GM23338 (cell line): ENCODE results near the gene SLC9A9. TPM values are rescaled to one million over a fixed set of nuclear protein-coding genes. Genes with fewer than 3 reads are reported as not detected.

Experiments used
- ATAC-seq: fragments of 200-7000 bp; cut with Tn5 transposase; 3 replicates; pipeline ENCODE4 v1.9.1; 2020
- DNase-seq: peaks from one replicate; pipeline ENCODE4 v3.0.0-alpha.2; 2015; ENCODE audit warnings: low spot score
- H2AFZ ChIP-seq: fragments of 200-600 bp; sonication (generic); 2 replicates; pipeline ENCODE4 v1.8.0; 2016; ENCODE audit warnings: antibody characterized with exemption, mild to moderate bottlenecking, moderate library complexity
- H3F3A ChIP-seq: fragments of 200-600 bp; sonication (generic); replicated peaks from 2 replicates; pipeline ENCODE4 v1.8.0; 2017; ENCODE audit warnings: antibody characterized with exemption, mixed run types, low read depth
- H3K27ac ChIP-seq: fragments of 200-600 bp; sonication (generic); 2 replicates; pipeline ENCODE4 v1.6.1; 2016; ENCODE audit warnings: low read depth
- H3K27me3 ChIP-seq: fragments of 200-600 bp; sonication (generic); 2 replicates; pipeline ENCODE4 v1.8.0; 2016; ENCODE audit warnings: mild to moderate bottlenecking, mixed run types, moderate library complexity; ENCODE audit not compliant: insufficient read depth
- H3K36me3 ChIP-seq: fragments of 200-600 bp; sonication (generic); 2 replicates; pipeline ENCODE4 v1.8.0; 2016; ENCODE audit warnings: mild to moderate bottlenecking; ENCODE audit not compliant: insufficient read depth
- H3K4me1 ChIP-seq: fragments of 200-600 bp; sonication (generic); 2 replicates; pipeline ENCODE4 v1.8.0; 2016; ENCODE audit warnings: mild to moderate bottlenecking, moderate library complexity; ENCODE audit not compliant: insufficient read depth
- H3K4me2 ChIP-seq: fragments of 200-600 bp; sonication (generic); 2 replicates; pipeline ENCODE4 v1.7.1; 2017; ENCODE audit warnings: mixed run types
- H3K4me3 ChIP-seq: fragments of 200-600 bp; sonication (generic); 2 replicates; pipeline ENCODE4 v1.6.1; 2016; ENCODE audit warnings: mixed run types
- H3K79me2 ChIP-seq: fragments of 200-600 bp; sonication (generic); replicated peaks from 2 replicates; pipeline ENCODE4 v1.8.0; 2017; ENCODE audit warnings: mild to moderate bottlenecking; ENCODE audit not compliant: insufficient read depth
- H3K9me2 ChIP-seq: fragments of 200-600 bp; sonication (generic); 2 replicates; pipeline ENCODE4 v1.8.0; 2017; ENCODE audit not compliant: insufficient read depth
- H4K20me1 ChIP-seq: fragments of 200-600 bp; sonication (generic); replicated peaks from 2 replicates; pipeline ENCODE4 v1.8.0; 2017; ENCODE audit warnings: mild to moderate bottlenecking; ENCODE audit not compliant: insufficient read depth
- H3K27ac Mint-ChIP-seq: 2 replicates; pipeline ENCODE4 v1.8.0; 2020; ENCODE audit warnings: inconsistent platforms, mild to moderate bottlenecking, moderate library complexity, mixed read lengths
- H3K27me3 Mint-ChIP-seq: 3 replicates; pipeline ENCODE4 v1.8.0; 2022; ENCODE audit warnings: low read depth, mild to moderate bottlenecking, moderate library complexity, mixed read lengths, inconsistent platforms; ENCODE audit not compliant: insufficient read depth, poor library complexity
- H3K36me3 Mint-ChIP-seq: 3 replicates; pipeline ENCODE4 v1.8.0; 2021; ENCODE audit warnings: low read depth, mild to moderate bottlenecking, inconsistent platforms, moderate library complexity, mixed read lengths
- H3K4me1 Mint-ChIP-seq: 3 replicates; pipeline ENCODE4 v1.8.0; 2020; ENCODE audit warnings: mild to moderate bottlenecking, inconsistent platforms, mixed read lengths
- H3K4me3 Mint-ChIP-seq: 3 replicates; pipeline ENCODE4 v1.8.0; 2021; ENCODE audit warnings: moderate library complexity, mild to moderate bottlenecking, inconsistent platforms, mixed read lengths
- H3K9me3 Mint-ChIP-seq: 3 replicates; pipeline ENCODE4 v1.8.0; 2020; ENCODE audit warnings: moderate library complexity, mild to moderate bottlenecking, inconsistent platforms, mixed read lengths
- CREB1 ChIP-seq: fragments of 250-450 bp; sonication (Bioruptor Pico); IDR thresholded peaks from 2 replicates; pipeline ENCODE4 v1.5.0; 2020; ENCODE audit warnings: low read depth, mild to moderate bottlenecking, moderate library complexity
- EZH2phosphoT487 ChIP-seq: fragments of 200-600 bp; sonication (generic); IDR thresholded peaks from one replicate; pipeline ENCODE4 v1.8.1; 2018; ENCODE audit warnings: antibody characterized with exemption; ENCODE audit not compliant: unreplicated experiment
- POLR2AphosphoS5 ChIP-seq: IDR thresholded peaks from 2 replicates; pipeline ENCODE4 v1.6.1; 2016; ENCODE audit warnings: antibody characterized with exemption, low read depth
- STAT1 ChIP-seq: IDR thresholded peaks from one replicate; pipeline ENCODE4 v1.6.1; 2016; ENCODE audit warnings: antibody characterized with exemption; ENCODE audit not compliant: unreplicated experiment
- polyA plus RNA-seq: library from polyadenylated mRNA; unstranded; fragments of >200 nt; fragmentation: Nextera tagmentation; extraction: Ambion mirVana; gene quantifications from 2 replicates; pipeline ENCODE4 v1.2.1, GENCODE V29; 2016
- total RNA-seq: library from RNA; depleted of rRNA; stranded (reverse); fragments of >200 nt; shearing (Covaris generic); gene quantifications from 2 replicates; pipeline ENCODE4 v1.2.3, GENCODE V29; 2014; rRNA removed
- TF ChIP-seq, protein P1 (sequence below): fragments of 250-450 bp; sonication (Bioruptor Pico); IDR thresholded peaks from 2 replicates; pipeline ENCODE4 v1.5.0; 2020; ENCODE audit warnings: mild to moderate bottlenecking, moderate library complexity
- TF ChIP-seq, protein P2 (sequence below), 2 experiments: fragments of 200-600 bp in 1 of 2; sonication (generic) in 1 of 2; conservative IDR thresholded peaks; 2 replicates each; pipeline versions ENCODE4 v1.5.1 to v1.6.1; 2016 to 2017; ENCODE audit warnings: antibody characterized with exemption in 2 of 2, low read depth in 2 of 2, mild to moderate bottlenecking in 2 of 2, moderate library complexity in 1 of 2

SLC9A9 gene
- total and polyA plus RNA-seq, 2 experiments from 2014 or later = 1.3 to 1.6 TPM

DNA sequence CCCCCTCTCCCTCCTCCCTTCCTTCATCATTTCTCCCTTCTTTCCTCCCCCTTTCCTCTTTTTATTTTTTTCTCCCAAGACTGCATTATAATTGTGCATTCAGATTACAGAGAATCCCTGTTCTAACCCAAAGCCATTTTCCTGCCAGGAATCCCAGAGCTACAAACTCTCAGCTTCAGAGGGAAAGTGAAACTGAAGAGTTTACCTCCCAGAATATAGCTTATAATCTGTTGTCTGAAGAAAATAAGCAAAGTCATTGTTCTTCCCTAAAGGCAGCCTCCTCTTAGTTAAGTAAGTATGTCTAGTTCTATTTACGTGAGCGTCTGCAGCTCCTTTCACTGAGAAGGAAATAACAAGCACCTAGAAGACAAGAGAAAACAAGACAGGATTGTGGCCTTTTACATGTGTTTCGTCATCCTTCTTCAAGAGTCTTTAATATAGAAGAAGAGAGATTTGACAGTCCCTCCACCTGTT is 631.5 kb downstream of the SLC9A9 start:
- peaks cover 13% of the 10 kb centered on the region for H3K4me1 Mint-ChIP-seq
- Histone ChIP-seq H3K4me1 (peaks cover 13% of the 10 kb centered on the region), H3K4me2 (no peak overlapping the region), H3F3A (no peaks in the 10 kb centered on the region), H3K4me3 (no peak overlapping the region), H3K9me2 (no peaks in the 10 kb centered on the region), H3K27ac (no peak overlapping the region), H3K27me3 (no peaks in the 10 kb centered on the region), H4K20me1 (no peaks in the 10 kb centered on the region), H3K79me2 (no peaks in the 10 kb centered on the region), H2AFZ (peak overlapping the region; percentile 66; the same call in 1 of the 2 replicates), H3K36me3 (no peaks in the 10 kb centered on the region)
- peak overlapping the region; percentile 23; the same call in 1 of the 2 replicates for H3K27ac Mint-ChIP-seq
- no peaks in the 10 kb centered on the region for H3K9me3 Mint-ChIP-seq
- H3K36me3 Mint-ChIP-seq = no peaks in the 10 kb centered on the region
- H3K4me3 Mint-ChIP-seq = no peak overlapping the region
- peaks cover 2% of the 10 kb centered on the region for H3K27me3 Mint-ChIP-seq
- ATAC-seq (no peak), DNase-seq (no peak)
- TF ChIP-seq STAT1 (no peak), EZH2phosphoT487 (no peak), CREB1 (CRISPR knock-in tag) (no peak), POLR2AphosphoS5 (no peak)
- TF ChIP-seq, protein P1, sequence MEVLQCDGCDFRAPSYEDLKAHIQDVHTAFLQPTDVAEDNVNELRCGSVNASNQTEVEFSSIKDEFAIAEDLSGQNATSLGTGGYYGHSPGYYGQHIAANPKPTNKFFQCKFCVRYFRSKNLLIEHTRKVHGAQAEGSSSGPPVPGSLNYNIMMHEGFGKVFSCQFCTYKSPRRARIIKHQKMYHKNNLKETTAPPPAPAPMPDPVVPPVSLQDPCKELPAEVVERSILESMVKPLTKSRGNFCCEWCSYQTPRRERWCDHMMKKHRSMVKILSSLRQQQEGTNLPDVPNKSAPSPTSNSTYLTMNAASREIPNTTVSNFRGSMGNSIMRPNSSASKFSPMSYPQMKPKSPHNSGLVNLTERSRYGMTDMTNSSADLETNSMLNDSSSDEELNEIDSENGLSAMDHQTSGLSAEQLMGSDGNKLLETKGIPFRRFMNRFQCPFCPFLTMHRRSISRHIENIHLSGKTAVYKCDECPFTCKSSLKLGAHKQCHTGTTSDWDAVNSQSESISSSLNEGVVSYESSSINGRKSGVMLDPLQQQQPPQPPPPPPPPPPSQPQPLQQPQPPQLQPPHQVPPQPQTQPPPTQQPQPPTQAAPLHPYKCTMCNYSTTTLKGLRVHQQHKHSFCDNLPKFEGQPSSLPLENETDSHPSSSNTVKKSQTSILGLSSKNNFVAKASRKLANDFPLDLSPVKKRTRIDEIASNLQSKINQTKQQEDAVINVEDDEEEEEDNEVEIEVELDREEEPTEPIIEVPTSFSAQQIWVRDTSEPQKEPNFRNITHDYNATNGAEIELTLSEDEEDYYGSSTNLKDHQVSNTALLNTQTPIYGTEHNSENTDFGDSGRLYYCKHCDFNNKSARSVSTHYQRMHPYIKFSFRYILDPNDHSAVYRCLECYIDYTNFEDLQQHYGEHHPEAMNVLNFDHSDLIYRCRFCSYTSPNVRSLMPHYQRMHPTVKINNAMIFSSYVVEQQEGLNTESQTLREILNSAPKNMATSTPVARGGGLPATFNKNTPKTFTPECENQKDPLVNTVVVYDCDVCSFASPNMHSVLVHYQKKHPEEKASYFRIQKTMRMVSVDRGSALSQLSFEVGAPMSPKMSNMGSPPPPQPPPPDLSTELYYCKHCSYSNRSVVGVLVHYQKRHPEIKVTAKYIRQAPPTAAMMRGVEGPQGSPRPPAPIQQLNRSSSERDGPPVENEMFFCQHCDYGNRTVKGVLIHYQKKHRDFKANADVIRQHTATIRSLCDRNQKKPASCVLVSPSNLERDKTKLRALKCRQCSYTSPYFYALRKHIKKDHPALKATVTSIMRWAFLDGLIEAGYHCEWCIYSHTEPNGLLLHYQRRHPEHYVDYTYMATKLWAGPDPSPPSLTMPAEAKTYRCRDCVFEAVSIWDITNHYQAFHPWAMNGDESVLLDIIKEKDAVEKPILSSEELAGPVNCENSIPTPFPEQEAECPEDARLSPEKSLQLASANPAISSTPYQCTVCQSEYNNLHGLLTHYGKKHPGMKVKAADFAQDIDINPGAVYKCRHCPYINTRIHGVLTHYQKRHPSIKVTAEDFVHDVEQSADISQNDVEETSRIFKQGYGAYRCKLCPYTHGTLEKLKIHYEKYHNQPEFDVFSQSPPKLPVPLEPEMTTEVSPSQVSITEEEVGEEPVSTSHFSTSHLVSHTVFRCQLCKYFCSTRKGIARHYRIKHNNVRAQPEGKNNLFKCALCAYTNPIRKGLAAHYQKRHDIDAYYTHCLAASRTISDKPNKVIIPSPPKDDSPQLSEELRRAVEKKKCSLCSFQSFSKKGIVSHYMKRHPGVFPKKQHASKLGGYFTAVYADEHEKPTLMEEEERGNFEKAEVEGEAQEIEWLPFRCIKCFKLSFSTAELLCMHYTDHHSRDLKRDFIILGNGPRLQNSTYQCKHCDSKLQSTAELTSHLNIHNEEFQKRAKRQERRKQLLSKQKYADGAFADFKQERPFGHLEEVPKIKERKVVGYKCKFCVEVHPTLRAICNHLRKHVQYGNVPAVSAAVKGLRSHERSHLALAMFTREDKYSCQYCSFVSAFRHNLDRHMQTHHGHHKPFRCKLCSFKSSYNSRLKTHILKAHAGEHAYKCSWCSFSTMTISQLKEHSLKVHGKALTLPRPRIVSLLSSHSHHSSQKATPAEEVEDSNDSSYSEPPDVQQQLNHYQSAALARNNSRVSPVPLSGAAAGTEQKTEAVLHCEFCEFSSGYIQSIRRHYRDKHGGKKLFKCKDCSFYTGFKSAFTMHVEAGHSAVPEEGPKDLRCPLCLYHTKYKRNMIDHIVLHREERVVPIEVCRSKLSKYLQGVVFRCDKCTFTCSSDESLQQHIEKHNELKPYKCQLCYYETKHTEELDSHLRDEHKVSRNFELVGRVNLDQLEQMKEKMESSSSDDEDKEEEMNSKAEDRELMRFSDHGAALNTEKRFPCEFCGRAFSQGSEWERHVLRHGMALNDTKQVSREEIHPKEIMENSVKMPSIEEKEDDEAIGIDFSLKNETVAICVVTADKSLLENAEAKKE (CRISPR knock-in tag) = no peak
- TF ChIP-seq, protein P2, sequence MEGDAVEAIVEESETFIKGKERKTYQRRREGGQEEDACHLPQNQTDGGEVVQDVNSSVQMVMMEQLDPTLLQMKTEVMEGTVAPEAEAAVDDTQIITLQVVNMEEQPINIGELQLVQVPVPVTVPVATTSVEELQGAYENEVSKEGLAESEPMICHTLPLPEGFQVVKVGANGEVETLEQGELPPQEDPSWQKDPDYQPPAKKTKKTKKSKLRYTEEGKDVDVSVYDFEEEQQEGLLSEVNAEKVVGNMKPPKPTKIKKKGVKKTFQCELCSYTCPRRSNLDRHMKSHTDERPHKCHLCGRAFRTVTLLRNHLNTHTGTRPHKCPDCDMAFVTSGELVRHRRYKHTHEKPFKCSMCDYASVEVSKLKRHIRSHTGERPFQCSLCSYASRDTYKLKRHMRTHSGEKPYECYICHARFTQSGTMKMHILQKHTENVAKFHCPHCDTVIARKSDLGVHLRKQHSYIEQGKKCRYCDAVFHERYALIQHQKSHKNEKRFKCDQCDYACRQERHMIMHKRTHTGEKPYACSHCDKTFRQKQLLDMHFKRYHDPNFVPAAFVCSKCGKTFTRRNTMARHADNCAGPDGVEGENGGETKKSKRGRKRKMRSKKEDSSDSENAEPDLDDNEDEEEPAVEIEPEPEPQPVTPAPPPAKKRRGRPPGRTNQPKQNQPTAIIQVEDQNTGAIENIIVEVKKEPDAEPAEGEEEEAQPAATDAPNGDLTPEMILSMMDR (conservative IDR thresholded peaks at IDR 0.05; ENCODE audit: low read depth in 2 of 2) = no peak

Other genes with a start within 250 kb of the SLC9A9 start
- 38.5 and 44.8 TPM in 2 replicates for gene DIPK2A, start 123.4 kb upstream of the SLC9A9 start, total RNA-seq
- 15.8 and 19.0 TPM in 2 replicates for gene DIPK2A, start 123.4 kb upstream of the SLC9A9 start, polyA plus RNA-seq